Nephron (organoid): Measurements from ENCODE around the gene MLPH.

Experiments
- H3K27ac Mint-ChIP-seq, 3 experiments: 2 replicates each; pipeline ENCODE4 v1.8.0; 2020; ENCODE audit warnings: mixed read lengths in 3 of 3, mild to moderate bottlenecking in 2 of 3, moderate library complexity in 1 of 3
- H3K27me3 Mint-ChIP-seq: 2 replicates; pipeline ENCODE4 v1.8.0; 2021; ENCODE audit warnings: low read depth, mild to moderate bottlenecking, moderate library complexity, mixed read lengths
- H3K36me3 Mint-ChIP-seq: 2 replicates; pipeline ENCODE4 v1.8.0; 2020; ENCODE audit warnings: low read depth, mixed read lengths
- H3K4me1 Mint-ChIP-seq: 2 replicates; pipeline ENCODE4 v1.8.0; 2020; ENCODE audit warnings: mixed read lengths
- H3K4me3 Mint-ChIP-seq, 3 experiments: 2 replicates each; pipeline ENCODE4 v1.8.0; 2020; ENCODE audit warnings: mild to moderate bottlenecking in 3 of 3, mixed read lengths in 3 of 3, moderate library complexity in 2 of 3
- H3K9me3 Mint-ChIP-seq: 2 replicates; pipeline ENCODE4 v1.8.0; 2020; ENCODE audit warnings: mixed read lengths
- TF ChIP-seq, protein P1 (sequence below), 3 experiments: fragments of 200-600 bp; sonication (generic); IDR thresholded peaks; one replicate each; pipeline ENCODE4 v1.5.0; 2021; ENCODE audit warnings: antibody characterized with exemption in 3 of 3; ENCODE audit not compliant: unreplicated experiment in 3 of 3

MLPH gene

DNA sequence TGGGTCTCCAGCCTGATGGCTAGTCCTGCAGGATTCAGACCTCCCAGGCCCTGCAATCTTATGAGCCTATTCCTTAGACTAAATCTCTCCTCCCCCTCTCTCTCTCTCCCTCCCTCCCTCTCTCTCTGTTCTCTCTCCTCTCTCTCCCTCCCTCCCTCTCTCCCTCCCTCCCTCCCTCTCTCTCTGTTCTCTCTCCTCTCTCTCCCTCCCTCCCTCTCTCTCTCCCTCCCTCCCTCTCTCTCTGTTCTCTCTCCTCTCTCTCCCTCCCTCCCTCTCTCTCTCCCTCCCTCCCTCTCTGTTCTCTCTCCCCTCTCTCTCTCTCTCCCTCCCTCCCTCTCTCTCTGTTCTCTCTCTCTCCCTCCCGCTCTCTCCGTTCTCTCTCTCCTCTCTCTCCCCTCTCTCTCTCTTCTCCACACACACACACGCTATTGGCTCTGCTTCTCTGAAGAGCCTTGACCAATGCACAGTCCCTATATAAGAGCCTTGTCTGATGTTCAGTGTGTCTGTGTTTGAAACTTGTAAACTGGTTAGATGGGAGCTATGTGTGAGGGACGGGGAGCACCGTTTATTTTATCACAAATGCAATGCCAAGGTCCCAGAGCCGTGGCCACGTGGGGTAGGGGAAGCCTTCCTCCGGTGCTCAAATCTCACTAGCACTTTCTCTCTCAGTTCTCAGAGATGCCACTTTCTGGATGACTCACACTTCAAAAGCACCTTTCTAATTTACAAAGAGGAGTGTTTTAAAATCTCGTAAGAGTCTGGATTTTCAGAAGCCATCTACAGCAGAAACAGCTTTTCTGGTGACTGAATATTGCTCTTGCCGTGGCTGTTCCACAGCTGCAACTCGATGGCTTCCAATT, 70.0 kb downstream of the MLPH start:
- TF ChIP-seq, protein P1, sequence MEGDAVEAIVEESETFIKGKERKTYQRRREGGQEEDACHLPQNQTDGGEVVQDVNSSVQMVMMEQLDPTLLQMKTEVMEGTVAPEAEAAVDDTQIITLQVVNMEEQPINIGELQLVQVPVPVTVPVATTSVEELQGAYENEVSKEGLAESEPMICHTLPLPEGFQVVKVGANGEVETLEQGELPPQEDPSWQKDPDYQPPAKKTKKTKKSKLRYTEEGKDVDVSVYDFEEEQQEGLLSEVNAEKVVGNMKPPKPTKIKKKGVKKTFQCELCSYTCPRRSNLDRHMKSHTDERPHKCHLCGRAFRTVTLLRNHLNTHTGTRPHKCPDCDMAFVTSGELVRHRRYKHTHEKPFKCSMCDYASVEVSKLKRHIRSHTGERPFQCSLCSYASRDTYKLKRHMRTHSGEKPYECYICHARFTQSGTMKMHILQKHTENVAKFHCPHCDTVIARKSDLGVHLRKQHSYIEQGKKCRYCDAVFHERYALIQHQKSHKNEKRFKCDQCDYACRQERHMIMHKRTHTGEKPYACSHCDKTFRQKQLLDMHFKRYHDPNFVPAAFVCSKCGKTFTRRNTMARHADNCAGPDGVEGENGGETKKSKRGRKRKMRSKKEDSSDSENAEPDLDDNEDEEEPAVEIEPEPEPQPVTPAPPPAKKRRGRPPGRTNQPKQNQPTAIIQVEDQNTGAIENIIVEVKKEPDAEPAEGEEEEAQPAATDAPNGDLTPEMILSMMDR (IDR thresholded peaks at IDR 0.05; ENCODE audit: unreplicated experiment in 3 of 3), result no peak
- Mint-ChIP-seq H3K9me3 (peaks cover 14% of the 10 kb centered on the region), H3K4me1 (peaks cover 15% of the 10 kb centered on the region), H3K4me3 (no peak overlapping the region), H3K27me3 (peaks cover 11% of the 10 kb centered on the region), H3K27ac (no peak overlapping the region), H3K36me3 (no peaks in the 10 kb centered on the region)

DNA sequence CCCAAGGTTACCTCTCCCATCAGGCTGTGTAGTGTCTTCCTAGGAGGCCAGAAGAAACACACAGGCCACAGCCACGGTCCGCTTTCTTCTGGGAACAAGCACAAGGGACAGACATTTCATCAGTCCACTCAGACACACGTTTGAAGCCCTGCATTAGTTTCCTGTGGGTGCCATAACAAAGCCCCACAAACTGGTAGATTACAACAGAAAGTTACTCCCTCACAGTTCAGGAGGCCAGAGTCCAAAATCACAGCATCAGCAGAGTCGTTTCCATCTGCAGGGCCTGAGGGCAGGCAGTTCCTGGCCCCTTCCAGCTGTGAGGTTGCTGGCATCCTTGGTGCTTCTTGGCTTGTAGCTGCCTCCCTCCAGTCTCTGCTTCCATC, 70.6 kb downstream of the MLPH start:
- Mint-ChIP-seq H3K9me3 (peaks cover 14% of the 10 kb centered on the region), H3K4me1 (peaks cover 15% of the 10 kb centered on the region), H3K27me3 (peaks cover 16% of the 10 kb centered on the region), H3K36me3 (no peaks in the 10 kb centered on the region), H3K27ac (no peak overlapping the region), H3K4me3 (no peak overlapping the region)
- TF ChIP-seq, protein P1 (IDR thresholded peaks at IDR 0.05; ENCODE audit: unreplicated experiment in 3 of 3), result no peak

GRCh38 chr2:237558961-237559641, 72.0 kb downstream of the MLPH start:
- TF ChIP-seq, protein P1 (IDR thresholded peaks at IDR 0.05; ENCODE audit: unreplicated experiment in 3 of 3), result no peak
- H3K36me3 Mint-ChIP-seq, result no peaks in the 10 kb centered on the region
- peaks cover 15% of the 10 kb centered on the region for H3K4me1 Mint-ChIP-seq
- peaks cover 9% of the 10 kb centered on the region for H3K9me3 Mint-ChIP-seq
- H3K27ac Mint-ChIP-seq, result no peak overlapping the region
- peaks cover 26% of the 10 kb centered on the region for H3K27me3 Mint-ChIP-seq
- no peak overlapping the region for H3K4me3 Mint-ChIP-seq

DNA sequence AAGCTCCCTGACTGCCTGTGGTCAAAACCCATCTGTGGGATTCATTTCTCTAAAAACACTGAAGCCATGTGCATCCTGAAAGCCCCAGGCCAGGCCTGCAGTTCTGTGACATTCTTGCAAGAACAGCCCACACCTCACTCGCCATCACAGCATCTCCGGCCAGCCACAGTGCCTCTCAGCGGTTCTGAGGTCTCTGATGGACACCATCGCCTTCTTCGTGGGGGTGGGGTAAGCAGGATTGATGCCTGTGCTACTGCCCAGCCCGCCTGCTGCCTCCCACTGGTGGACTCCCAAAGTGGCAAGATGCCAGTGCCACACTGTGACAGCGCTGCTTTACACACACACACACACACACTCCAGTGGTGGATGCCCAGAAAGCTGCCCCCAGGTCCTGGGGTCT, 74.2 kb downstream of the MLPH start:
- Mint-ChIP-seq H3K27me3 (peaks cover 27% of the 10 kb centered on the region), H3K36me3 (no peaks in the 10 kb centered on the region), H3K27ac (no peak overlapping the region), H3K4me1 (peaks cover 15% of the 10 kb centered on the region), H3K4me3 (no peak overlapping the region), H3K9me3 (peaks cover under 1% of the 10 kb centered on the region)
- TF ChIP-seq, protein P1 (IDR thresholded peaks at IDR 0.05; ENCODE audit: unreplicated experiment in 3 of 3), result no peak

DNA sequence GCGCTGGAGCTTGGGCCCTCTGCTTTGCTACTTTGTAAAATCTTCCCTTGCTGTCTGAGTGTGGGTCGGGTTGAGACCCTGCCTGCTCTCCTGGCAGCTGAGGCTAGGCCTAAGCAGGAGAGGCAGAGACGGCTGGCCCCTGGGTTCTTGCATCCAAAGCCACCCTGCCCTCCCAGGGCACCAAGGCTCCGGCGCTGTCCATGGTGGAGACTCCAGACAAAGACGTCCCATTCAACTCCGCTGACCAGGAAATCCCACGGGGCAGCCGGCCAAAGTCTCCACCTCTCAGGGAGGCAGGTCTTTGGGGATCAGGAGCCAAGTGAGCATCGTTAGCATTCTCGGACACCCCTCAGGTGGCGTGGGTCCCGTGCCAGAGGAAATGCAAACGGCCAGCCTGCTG, 76.8 kb downstream of the MLPH start:
- TF ChIP-seq, protein P1 (IDR thresholded peaks at IDR 0.05; ENCODE audit: unreplicated experiment in 3 of 3), result no peak
- H3K4me1 Mint-ChIP-seq, result peaks cover 14% of the 10 kb centered on the region
- H3K9me3 Mint-ChIP-seq, result no peaks in the 10 kb centered on the region
- H3K27ac Mint-ChIP-seq, result no peak overlapping the region
- no peaks in the 10 kb centered on the region for H3K36me3 Mint-ChIP-seq
- H3K4me3 Mint-ChIP-seq, result no peak overlapping the region
- peaks cover 22% of the 10 kb centered on the region for H3K27me3 Mint-ChIP-seq
